GM20431 (cell line): ENCODE data around the gene SCD5.

Source experiments
- in situ Hi-C: fragments of 300-500 bp; cut with MseI, MboI; formaldehyde crosslinking; loops from one replicate; pipeline ENCODE4 v1.15.0; 2020; ENCODE audit warnings: low sequenced_read_pairs; ENCODE audit not compliant: unreplicated experiment

SCD5 gene

DNA sequence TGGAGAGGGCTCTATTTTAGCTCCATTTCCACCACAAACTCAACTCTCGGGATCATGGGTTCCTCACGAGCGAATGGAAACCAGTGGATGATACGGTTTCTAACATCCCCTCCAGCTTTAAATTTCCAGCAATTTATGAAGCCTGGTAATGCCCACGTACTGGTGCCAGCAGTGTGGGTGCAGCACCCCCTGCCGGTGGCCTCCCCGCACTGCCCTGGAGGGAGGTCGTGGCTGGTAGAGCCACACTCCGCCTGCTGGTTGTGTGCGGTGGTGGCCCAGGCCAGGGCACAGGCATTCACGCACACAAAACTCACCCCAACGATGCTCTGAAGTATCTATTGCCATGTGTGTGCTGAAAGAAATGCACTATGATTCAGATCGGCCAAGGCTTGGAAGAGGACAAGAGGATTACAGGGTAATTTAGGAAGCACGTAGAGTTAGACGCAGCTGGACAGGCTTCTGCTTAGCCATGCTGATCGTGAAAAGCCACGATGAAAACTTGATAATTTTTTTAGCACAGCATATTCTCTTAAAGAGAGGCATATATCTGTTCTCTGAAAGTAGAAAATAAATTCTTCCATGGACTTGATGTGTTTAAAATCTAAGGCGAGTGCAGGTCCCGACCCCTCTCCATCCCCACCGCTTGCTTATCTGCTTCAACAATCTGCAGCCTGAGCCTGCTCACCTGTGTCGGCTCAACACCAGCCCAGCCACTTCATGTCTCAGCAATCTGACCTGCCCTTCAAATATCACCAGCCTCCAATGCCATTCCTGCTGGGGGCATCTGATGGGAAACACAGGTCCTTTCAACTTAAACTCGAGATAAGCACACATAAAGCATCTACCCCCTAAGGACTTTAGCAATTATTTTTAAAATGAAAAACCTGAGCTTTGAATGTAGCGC is 59.1 kb downstream of the SCD5 start:
- in situ Hi-C loops: loop anchor here (25.0 kb wide), 1 partner anchor 277 kb away; no protein-coding TSS in a partner anchor

- in situ Hi-C loops: loop anchor here (25.0 kb wide), 1 partner anchor 275 kb away; no protein-coding TSS in a partner anchor
Observed at GRCh38 chr4:82737354-82737753, 61.2 kb downstream of the SCD5 start.

DNA sequence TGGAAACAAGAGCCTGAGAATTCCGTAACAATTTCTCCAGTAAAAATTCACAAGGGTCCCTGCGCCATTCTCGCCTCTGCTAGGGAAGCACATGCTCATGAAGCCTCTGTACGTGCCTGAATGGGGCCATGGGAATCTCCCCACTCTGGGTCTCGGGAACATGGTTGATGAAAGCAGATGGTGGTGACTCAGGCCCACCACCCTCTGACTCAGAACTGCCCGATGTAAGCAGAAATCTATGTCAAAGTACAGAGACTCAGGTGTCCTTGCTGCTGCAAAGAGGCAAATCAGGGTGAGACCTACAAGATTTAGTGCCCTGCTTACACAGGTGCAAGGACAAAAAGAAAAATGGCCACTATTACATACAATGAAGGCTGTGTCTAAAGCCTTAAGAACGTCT is 65.0 kb downstream of the SCD5 start:
- in situ Hi-C loops: loop anchor here (25.0 kb wide), 1 partner anchor 271 kb away; no protein-coding TSS in a partner anchor

- in situ Hi-C loops: loop anchor here (25.0 kb wide), 1 partner anchor 266 kb away; no protein-coding TSS in a partner anchor
Observed at GRCh38 chr4:82728301-82728700, 70.3 kb downstream of the SCD5 start.

- in situ Hi-C loops: loop anchor here (25.0 kb wide), 1 partner anchor 264 kb away; no protein-coding TSS in a partner anchor
Observed at GRCh38 chr4:82726596-82726995, 72.0 kb downstream of the SCD5 start.

DNA sequence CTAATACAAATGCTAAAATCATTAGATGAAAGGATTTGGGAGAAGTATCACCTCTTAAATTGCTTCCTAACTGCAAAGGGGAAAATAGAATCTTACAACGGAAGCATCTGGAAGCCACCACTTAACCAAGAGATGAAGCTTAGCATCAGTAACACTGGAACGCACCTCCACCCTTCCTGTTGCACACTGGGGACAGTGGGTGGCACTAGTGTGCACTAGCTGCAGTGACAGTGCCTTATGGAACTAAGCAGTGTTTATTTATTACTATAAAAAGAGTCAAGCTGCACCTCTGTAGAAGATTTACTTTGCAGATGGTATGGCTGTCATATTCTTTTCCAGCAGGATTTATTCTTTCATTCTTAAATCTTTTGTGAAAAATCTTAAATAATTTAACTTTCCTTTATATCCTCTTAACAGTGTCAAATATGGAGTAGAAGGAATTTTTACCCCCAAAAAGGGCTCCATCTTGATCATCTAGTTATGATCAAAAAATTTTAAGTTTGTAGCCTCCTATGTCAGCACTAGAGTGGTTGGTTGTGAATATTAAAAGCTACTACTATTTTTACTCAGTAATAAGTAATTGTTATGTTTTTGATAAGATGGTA is 76.7 kb downstream of the SCD5 start:
- in situ Hi-C loops: no loop called here

DNA sequence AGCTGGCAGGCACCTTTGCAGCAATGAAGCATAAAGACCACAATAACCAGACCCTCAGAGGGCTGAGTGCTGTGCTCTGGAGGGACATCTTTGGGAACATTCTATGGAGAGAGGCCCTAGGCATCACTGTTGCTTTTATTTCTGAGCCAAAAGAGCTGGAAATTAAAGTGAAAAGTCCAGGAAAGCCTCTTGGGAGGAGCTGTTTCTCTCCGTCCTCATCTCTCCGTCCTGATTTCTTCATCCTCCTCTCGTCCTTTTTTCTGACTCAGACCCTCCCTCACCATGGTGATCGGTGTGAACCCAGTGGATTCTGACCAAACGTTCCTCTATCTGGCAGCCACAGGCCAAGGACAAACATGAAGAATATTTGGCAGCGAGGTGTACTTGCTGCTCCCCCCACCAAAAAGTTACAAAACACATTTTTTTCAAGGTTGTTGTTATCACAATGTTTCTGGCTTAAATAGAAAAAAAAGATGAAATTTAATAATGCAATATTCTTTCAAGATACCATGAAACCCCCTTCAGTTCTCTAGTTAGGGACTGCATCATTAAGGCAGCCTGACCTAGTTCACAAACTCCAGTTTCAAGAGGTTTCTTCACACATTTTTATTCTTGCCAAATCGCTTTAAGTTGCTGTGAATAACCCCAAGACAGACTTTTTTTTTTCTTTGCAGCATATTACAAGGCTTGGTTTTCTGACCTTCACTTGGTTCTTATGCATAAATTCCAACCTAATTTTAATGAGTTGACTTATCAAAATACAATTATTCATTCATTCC is 80.2 kb downstream of the SCD5 start:
- in situ Hi-C loops: no loop called here

GRCh38 chr4:82715731-82716617 is 82.6 kb downstream of the SCD5 start:
- in situ Hi-C loops: no loop called here

DNA sequence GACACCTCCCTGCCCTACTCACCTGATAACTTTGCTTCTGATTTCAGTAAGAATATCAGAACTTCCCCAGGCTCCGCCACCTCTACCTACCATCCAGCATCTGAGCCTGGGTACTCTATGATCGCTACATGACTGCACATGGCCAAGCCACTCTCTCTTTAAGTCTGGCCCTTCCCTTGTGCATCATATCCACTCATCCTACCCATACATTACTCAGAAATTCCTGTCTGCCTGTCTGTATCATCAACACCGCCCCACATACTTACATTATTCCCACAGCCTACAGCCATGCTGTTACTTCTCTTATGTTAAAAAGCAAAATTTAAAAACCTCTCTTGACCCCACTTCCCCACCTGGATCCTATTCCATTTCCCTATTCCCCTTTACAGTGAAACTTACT is 84.7 kb downstream of the SCD5 start:
- in situ Hi-C loops: no loop called here

DNA sequence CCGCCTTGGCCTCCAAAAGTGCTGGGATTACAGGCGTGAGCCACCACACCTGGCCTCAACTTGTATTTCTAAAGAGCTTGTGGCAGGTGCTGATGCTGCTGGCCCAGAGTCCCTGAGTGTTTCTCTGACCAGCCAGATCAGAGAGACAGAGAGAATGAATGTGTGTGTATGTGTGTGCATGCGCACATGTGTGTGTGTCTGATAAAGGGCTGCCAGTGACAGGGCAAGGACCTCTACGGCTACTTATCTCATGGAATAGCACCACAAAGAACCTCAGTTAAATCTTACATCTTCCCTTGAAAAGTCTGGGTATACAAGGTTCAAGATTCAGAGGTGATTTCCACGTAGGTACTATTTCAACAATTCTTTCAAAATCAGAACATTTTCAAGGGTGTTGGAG is 86.0 kb downstream of the SCD5 start:
- in situ Hi-C loops: no loop called here

DNA sequence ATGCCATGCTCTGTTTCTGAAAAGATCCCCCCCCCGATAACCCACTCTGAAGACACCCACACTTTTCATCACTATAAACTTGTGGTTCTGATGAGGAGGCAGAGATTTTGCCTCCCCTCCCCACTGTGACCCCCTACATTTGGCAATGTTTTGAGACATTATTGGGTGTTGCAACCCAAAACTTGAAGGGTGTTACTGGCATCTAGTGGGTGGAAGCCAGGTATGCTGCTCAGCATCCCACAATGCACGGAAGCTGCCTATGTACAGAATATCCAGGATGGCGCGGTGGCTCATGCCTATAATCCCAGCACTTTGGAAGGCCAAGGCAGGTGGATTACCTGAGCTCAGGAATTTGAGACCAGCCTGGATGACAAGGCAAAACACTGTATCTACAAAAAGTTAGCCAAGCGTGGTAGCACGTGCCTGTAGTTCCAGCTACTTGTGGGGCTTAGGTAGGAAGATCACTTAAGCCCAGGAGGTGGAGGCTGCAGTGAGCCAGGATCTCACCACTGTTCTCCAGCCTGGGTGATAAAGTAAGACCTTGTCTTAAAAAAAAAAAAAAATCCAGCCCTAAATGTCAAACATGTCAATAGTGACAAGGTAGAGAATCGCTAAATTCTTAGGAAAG is 87.3 kb downstream of the SCD5 start:
- in situ Hi-C loops: no loop called here

DNA sequence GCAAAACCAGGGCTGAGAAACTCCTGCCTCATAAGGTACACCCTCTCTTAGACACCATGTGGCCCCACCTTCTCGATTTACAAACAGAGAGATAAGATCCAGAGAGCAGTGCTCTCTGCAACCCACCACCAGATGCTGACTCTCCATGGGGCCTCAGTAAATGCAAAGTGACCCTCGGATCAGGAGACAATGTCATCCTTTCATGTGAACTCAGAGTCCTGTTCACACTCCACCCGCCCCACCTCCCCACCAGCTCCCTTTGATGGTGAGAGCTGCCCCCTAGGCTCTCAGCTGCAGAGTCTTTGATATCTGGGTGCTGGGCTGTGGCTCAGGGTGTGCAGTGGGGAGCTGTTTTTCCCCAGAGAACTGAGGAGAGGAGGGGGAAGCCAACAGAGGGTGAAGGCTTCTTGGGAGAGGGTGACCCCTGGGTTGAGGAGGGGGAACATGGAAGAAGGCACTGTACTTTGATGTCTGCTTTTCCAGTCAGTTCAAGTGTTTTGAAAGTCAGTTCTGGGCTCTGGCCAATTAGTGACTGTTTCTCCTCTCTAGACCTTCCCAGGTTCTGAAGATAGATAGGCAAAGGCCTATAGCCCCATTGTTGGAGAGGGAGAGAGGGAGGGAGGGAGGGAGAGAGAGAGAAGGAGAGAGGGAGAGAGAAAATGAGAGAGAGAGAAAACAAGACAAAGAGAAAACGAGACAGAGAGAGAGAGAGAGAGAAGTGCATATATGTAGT is 88.2 kb downstream of the SCD5 start:
- in situ Hi-C loops: no loop called here

DNA sequence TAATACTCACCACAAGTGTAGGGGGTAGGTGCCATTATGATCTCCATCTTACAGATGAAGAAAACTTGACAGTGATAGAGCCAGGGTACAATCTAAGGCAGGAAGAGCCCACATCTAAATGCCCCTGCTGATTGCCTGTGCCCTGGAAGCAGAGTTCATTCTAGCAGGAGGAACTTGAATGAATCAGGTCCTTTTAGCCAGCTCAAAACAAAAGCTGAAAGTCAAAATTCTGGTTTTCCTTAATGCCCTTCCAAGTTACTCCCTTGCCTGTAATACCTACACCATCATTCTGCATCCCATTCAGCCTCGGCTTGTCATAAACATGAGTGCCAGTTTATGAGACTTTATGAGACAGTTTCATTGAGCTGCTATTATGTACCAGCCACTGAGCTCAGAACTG is 89.6 kb downstream of the SCD5 start:
- in situ Hi-C loops: no loop called here

GRCh38 chr4:82706349-82707000 is 92.1 kb downstream of the SCD5 start:
- in situ Hi-C loops: no loop called here

- in situ Hi-C loops: no loop called here
Observed at GRCh38 chr4:82705928-82706300, 92.7 kb downstream of the SCD5 start.

GRCh38 chr4:82705169-82705927 is 93.2 kb downstream of the SCD5 start:
- in situ Hi-C loops: no loop called here

DNA sequence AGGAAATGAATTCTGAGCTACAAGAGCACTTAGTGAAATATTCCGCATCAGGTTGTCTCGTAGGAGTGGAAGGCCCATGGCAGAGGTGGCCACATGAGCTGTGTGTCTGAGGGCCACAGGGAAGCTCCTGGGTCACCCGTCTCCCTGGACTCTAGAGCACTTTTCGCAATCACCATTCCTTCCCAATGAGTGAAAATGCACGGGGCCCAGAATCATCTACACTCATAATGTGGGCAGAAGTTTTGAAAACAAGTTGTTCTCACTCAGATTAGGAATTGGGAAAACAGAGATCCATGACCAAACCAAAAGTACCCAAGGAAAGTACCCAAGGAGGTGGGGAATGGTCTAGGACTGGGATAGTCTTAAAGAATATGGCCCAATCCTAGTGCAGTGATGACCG is 94.4 kb downstream of the SCD5 start:
- in situ Hi-C loops: no loop called here
